GM18511 (cell line): Measurements from ENCODE around the gene GGA2.

Source experiments
- ATAC-seq: cut with Tn5 transposase; IDR thresholded peaks from one replicate; pipeline ENCODE4 v1.9.1; 2021; ENCODE audit warnings: mild to moderate bottlenecking, moderate library complexity; ENCODE audit not compliant: unreplicated experiment

The GGA2 gene

GRCh38 chr16:23423496-23424049 is 86.7 kb downstream of the GGA2 start:
- no peak for ATAC-seq

GRCh38 chr16:23420011-23420410 is 90.3 kb downstream of the GGA2 start:
- ATAC-seq = no peak

- ATAC-seq = no peak
These were observed 93.5 kb downstream of the GGA2 start for GRCh38 chr16:23416816-23417215.

GRCh38 chr16:23414731-23415130 is 95.6 kb downstream of the GGA2 start:
- ATAC-seq = no peak
